IPS-15b (cell line): ENCODE results near the gene RIMS4.

Experiments
- H3K27me3 ChIP-seq: one replicate; pipeline ENCODE4 v1.6.1; 2013; ENCODE audit warnings: low read length; ENCODE audit not compliant: control insufficient read depth, insufficient read depth
- H3K36me3 ChIP-seq: one replicate; pipeline ENCODE4 v1.6.1; 2013; ENCODE audit warnings: low read length; ENCODE audit not compliant: control insufficient read depth, insufficient read depth
- H3K4me1 ChIP-seq: one replicate; pipeline ENCODE4 v1.6.1; 2013; ENCODE audit warnings: mild to moderate bottlenecking, low read length; ENCODE audit not compliant: control insufficient read depth, insufficient read depth
- H3K4me3 ChIP-seq: one replicate; pipeline ENCODE4 v1.5.1; 2013; ENCODE audit warnings: low read depth, low read length
- H3K9ac ChIP-seq: one replicate; pipeline ENCODE4 v1.6.1; 2013; ENCODE audit warnings: low read depth, mild to moderate bottlenecking, low read length
- H3K9me3 ChIP-seq: one replicate; pipeline ENCODE4 v1.6.1; 2013; ENCODE audit warnings: mild to moderate bottlenecking, low read length; ENCODE audit not compliant: control insufficient read depth, insufficient read depth

RIMS4 gene

GRCh38 chr20:44720997-44721784 is 89.2 kb downstream of the RIMS4 start:
- Histone ChIP-seq H3K4me3 (no peak overlapping the region), H3K4me1 (no peaks in the 10 kb centered on the region), H3K27me3 (no peaks in the 10 kb centered on the region), H3K9me3 (no peaks in the 10 kb centered on the region), H3K9ac (no peak overlapping the region), H3K36me3 (no peaks in the 10 kb centered on the region)

DNA sequence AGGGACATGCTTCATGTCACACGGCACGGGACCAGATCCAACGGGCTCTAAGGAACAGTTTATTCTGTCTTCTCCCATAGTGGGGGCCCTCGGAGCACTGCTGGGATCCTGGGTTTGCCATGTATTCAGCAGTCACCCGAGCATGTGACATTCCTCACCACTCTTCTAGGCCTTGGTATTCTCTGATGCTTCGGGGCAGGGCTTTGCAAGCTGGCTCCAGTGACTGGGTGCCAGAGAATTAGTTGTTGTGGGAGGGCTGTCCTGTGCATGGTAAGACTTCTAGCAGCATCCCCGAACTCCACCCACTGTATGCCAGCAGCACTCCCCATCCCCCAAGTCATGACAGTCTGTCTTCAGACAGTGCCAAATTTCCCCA is 89.7 kb downstream of the RIMS4 start:
- H3K27me3 ChIP-seq = no peaks in the 10 kb centered on the region
- no peaks in the 10 kb centered on the region for H3K4me1 ChIP-seq
- H3K9me3 ChIP-seq = no peaks in the 10 kb centered on the region
- H3K4me3 ChIP-seq = no peak overlapping the region
- H3K9ac ChIP-seq = no peak overlapping the region
- no peaks in the 10 kb centered on the region for H3K36me3 ChIP-seq

- Histone ChIP-seq H3K9me3 (no peaks in the 10 kb centered on the region), H3K27me3 (no peaks in the 10 kb centered on the region), H3K4me3 (no peak overlapping the region), H3K9ac (no peak overlapping the region), H3K36me3 (no peaks in the 10 kb centered on the region), H3K4me1 (no peaks in the 10 kb centered on the region)
Observed at GRCh38 chr20:44719841-44720240, 90.5 kb downstream of the RIMS4 start.

GRCh38 chr20:44717986-44718385 is 92.4 kb downstream of the RIMS4 start:
- no peaks in the 10 kb centered on the region for H3K4me1 ChIP-seq
- H3K27me3 ChIP-seq = no peaks in the 10 kb centered on the region
- no peaks in the 10 kb centered on the region for H3K9me3 ChIP-seq
- H3K9ac ChIP-seq = no peak overlapping the region
- H3K4me3 ChIP-seq = no peak overlapping the region
- no peaks in the 10 kb centered on the region for H3K36me3 ChIP-seq

GRCh38 chr20:44716309-44717106 is 93.8 kb downstream of the RIMS4 start:
- Histone ChIP-seq H3K36me3 (no peaks in the 10 kb centered on the region), H3K4me3 (no peak overlapping the region)

DNA sequence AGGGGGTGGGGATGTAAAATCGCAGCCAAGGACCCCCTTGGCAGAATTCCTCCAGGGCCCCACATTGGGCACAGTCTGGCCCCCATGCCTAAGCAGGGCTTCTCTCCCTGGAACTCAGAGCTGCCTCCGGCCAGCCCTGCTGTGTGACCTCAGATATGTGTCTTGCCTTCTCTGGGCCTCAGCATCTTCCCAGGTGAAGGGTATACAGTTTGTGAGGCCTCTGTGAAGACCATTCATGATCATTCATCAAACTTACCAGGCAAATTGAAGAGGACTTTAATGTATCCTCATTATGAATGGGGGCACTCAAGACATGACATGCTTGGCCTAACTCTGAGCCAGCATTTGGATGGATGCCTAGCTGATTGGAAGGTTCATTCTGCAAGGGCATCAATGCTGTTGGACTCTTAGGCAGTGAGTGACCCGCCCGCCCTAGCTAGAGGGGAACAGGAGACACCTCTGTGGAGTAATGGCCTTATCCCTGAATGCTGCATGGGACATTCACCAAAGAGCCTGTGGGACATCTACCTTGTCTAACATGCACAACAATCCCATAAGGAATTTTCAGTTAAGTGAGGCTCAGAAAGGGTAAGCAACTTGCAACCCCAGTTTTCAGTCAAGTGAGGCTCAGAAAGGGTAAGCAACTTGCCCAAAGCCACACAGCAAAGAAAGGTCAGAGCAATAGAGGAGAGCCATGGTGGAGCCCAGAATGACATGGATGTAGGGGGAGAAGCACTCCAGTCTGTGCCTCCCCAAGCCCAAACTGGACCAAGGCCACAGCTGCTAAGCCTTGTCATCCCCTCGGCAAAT is 94.6 kb downstream of the RIMS4 start:
- Histone ChIP-seq H3K4me1 (no peaks in the 10 kb centered on the region), H3K9me3 (no peaks in the 10 kb centered on the region), H3K36me3 (no peaks in the 10 kb centered on the region), H3K9ac (no peak overlapping the region), H3K4me3 (no peak overlapping the region), H3K27me3 (no peaks in the 10 kb centered on the region)

More at GRCh38 chr20:44716309-44717106, 93.8 kb downstream of the RIMS4 start:
- no peaks in the 10 kb centered on the region for H3K9me3 ChIP-seq
- H3K27me3 ChIP-seq = no peaks in the 10 kb centered on the region
- H3K4me1 ChIP-seq = no peaks in the 10 kb centered on the region
- H3K9ac ChIP-seq = no peak overlapping the region

- Histone ChIP-seq H3K9ac (no peak within 1 kb of the TSS), H3K27me3 (no peaks in the 10 kb centered on the region), H3K36me3 (no peaks in the 10 kb centered on the region), H3K4me1 (no peaks in the 10 kb centered on the region), H3K9me3 (no peaks in the 10 kb centered on the region), H3K4me3 (no peak within 1 kb of the TSS)
Observed at GRCh38 chr20:44714701-44715498, 95.4 kb downstream of the RIMS4 start, which contains the start of gene CCN5. Gene CCN5 (plus strand): TSS chr20:44715369. CDS start chr20:44715391, 22 bp downstream.

DNA sequence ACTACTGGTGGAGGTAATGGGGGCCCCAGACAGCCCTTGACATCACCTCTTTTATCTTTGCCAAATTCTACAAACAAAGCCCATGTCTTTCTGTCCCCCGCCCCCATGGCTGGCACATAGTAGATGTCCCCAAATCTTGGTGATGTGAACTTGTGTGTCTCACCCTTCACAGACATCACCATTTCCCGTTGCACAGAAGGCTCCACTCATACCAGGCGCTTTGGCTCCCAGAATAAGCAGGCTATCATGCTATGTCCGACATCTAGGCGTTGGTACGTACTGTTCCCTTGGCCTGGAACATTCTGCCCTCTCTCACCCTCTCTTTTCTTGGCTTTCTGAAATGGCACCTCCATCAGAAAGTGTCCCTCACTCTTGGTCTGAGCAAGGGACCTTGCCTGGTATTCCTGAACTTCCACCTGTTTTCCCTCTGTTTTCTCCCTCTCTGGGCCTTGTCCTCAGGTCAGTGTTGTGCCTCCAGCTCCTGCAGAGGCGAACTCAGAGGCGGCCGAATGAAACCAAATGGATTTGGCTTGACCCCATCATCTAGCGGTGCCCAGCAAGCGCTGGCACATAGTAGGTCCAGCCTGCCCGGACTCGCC is 96.1 kb downstream of the RIMS4 start:
- Histone ChIP-seq H3K36me3 (no peaks in the 10 kb centered on the region), H3K9ac (no peak overlapping the region), H3K4me3 (no peak overlapping the region), H3K4me1 (no peaks in the 10 kb centered on the region), H3K9me3 (no peaks in the 10 kb centered on the region), H3K27me3 (no peaks in the 10 kb centered on the region)

GRCh38 chr20:44711237-44711636 is 99.1 kb downstream of the RIMS4 start:
- Histone ChIP-seq H3K4me1 (no peaks in the 10 kb centered on the region), H3K4me3 (no peak overlapping the region), H3K9me3 (no peaks in the 10 kb centered on the region), H3K9ac (no peak overlapping the region), H3K36me3 (no peaks in the 10 kb centered on the region), H3K27me3 (no peaks in the 10 kb centered on the region)

DNA sequence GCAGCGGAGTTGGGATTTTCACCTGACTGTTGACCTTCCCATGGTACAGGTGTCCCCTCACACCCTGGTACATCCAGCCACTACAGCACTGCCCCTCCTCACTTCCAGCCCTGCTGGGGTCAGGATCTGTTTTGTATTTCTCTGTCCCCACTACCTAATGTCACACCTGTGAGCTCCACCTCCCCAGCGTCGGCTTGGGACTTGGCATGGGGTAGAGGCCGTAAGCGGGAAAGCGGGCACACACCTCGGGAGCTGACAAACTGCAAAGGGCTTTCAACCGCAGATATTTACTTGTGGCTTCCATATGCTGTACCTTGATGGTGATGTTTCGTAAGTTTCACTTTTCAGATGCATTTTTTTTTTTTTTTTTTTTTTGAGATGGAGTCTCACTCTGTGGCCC is 100.5 kb downstream of the RIMS4 start:
- Histone ChIP-seq H3K4me1 (no peaks in the 10 kb centered on the region), H3K4me3 (no peak overlapping the region), H3K36me3 (no peaks in the 10 kb centered on the region), H3K9me3 (no peaks in the 10 kb centered on the region), H3K9ac (no peak overlapping the region), H3K27me3 (no peaks in the 10 kb centered on the region)

- Histone ChIP-seq H3K4me1 (no peaks in the 10 kb centered on the region), H3K9ac (no peak overlapping the region), H3K4me3 (no peak overlapping the region), H3K27me3 (no peaks in the 10 kb centered on the region), H3K36me3 (no peaks in the 10 kb centered on the region), H3K9me3 (no peaks in the 10 kb centered on the region)
Observed at GRCh38 chr20:44709380-44709779, 101.0 kb downstream of the RIMS4 start.
